SK-N-SH treated with all-trans-retinoic acid at 6 μM for 48 hours (cell line): ENCODE results near the gene RPL32.

Experiments
- ATAC-seq: fragments of 200-7000 bp; cut with Tn5 transposase; 3 replicates; pipeline ENCODE4 v1.9.1; 2020; ENCODE audit warnings: mild to moderate bottlenecking, moderate library complexity
- CSDC2 ChIP-seq: fragments of 250-450 bp; sonication (Bioruptor Pico); IDR thresholded peaks from 2 replicates; pipeline ENCODE4 v1.5.0; 2020; ENCODE audit warnings: mild to moderate bottlenecking, moderate library complexity
- ESRRG ChIP-seq: fragments of 250-450 bp; sonication (Bioruptor Pico); IDR thresholded peaks from 2 replicates; pipeline ENCODE4 v1.6.1; 2021; ENCODE audit warnings: mild to moderate bottlenecking
- GLIS3 ChIP-seq: fragments of 250-450 bp; sonication (Bioruptor Pico); IDR thresholded peaks from 2 replicates; pipeline ENCODE4 v1.5.0; 2020; ENCODE audit warnings: mild to moderate bottlenecking, moderate library complexity
- ISL1 ChIP-seq: fragments of 250-450 bp; sonication (Bioruptor Pico); IDR thresholded peaks from 2 replicates; pipeline ENCODE4 v2.1.2; 2022; ENCODE audit warnings: mild to moderate bottlenecking, moderate library complexity
- OSR1 ChIP-seq: fragments of 250-450 bp; sonication (Bioruptor Pico); IDR thresholded peaks from 2 replicates; pipeline ENCODE4 v1.8.0; 2022; ENCODE audit warnings: moderate library complexity, mild to moderate bottlenecking, inconsistent platforms
- SNAI2 ChIP-seq: fragments of 250-450 bp; sonication (Bioruptor Pico); IDR thresholded peaks from 2 replicates; pipeline ENCODE4 v1.5.0; 2020; ENCODE audit warnings: mild to moderate bottlenecking, moderate library complexity
- TOX ChIP-seq: fragments of 250-450 bp; sonication (Bioruptor Pico); IDR thresholded peaks from 2 replicates; pipeline ENCODE4 v1.8.0; 2021; ENCODE audit warnings: mild to moderate bottlenecking, moderate library complexity, borderline replicate concordance
- ZC3H10 ChIP-seq: fragments of 250-450 bp; sonication (Bioruptor Pico); IDR thresholded peaks from 2 replicates; pipeline ENCODE4 v1.5.1; 2021; ENCODE audit warnings: mild to moderate bottlenecking, moderate library complexity
- ZNF565 ChIP-seq: fragments of 450-650 bp; formaldehyde crosslinking; conservative IDR thresholded peaks from 2 replicates; pipeline ENCODE4 v1.5.0; 2020; ENCODE audit warnings: low read depth, mild to moderate bottlenecking, moderate library complexity
- ZNF8 ChIP-seq: fragments of 450-650 bp; formaldehyde crosslinking; IDR thresholded peaks from 2 replicates; pipeline ENCODE4 v1.5.0; 2020; ENCODE audit warnings: mild to moderate bottlenecking, moderate library complexity
- TF ChIP-seq, protein P1 (sequence below): fragments of 250-450 bp; sonication (Bioruptor Pico); IDR thresholded peaks from 2 replicates; pipeline ENCODE4 v1.8.0; 2021; ENCODE audit warnings: low read depth, mild to moderate bottlenecking, moderate library complexity, borderline replicate concordance
- TF ChIP-seq, protein P2 (sequence below): fragments of 250-450 bp; sonication (Bioruptor Pico); IDR thresholded peaks from 2 replicates; pipeline ENCODE4 v1.8.0; 2020; ENCODE audit warnings: mild to moderate bottlenecking, moderate library complexity, borderline replicate concordance
- TF ChIP-seq, protein P3 (sequence below): fragments of 250-450 bp; sonication (Bioruptor Pico); IDR thresholded peaks from 2 replicates; pipeline ENCODE4 v1.5.1; 2020; ENCODE audit warnings: low read depth, mild to moderate bottlenecking, moderate library complexity
- TF ChIP-seq, protein P4 (sequence below): fragments of 250-450 bp; sonication (Bioruptor Pico); IDR thresholded peaks from 2 replicates; pipeline ENCODE4 v1.5.1; 2021; ENCODE audit warnings: mild to moderate bottlenecking, moderate library complexity
- TF ChIP-seq, protein P5 (sequence below): fragments of 250-450 bp; sonication (Bioruptor Pico); IDR thresholded peaks from 2 replicates; pipeline ENCODE4 v1.5.0; 2020; ENCODE audit warnings: mild to moderate bottlenecking, moderate library complexity

The RPL32 gene

DNA sequence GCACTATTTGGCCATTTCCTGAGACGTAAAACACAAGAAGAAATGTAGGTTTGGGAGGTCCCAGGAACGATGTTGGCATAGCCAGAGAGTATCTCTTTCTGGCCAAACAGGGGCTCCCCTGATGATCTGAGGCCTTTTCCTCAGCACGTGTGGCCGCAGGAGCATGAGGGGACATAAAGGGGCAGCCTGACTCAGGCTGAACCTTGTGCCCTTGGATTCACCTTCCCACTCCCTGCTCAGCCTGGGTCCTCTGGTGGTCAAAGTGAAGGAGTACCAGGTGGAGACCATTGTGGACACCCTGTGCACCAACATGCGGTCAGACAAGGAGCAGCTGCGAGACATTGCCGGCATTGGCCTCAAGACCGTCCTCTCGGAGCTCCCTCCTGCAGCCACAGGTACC, 34.3 kb downstream of the RPL32 start (continued):
- TF ChIP-seq, protein P1, sequence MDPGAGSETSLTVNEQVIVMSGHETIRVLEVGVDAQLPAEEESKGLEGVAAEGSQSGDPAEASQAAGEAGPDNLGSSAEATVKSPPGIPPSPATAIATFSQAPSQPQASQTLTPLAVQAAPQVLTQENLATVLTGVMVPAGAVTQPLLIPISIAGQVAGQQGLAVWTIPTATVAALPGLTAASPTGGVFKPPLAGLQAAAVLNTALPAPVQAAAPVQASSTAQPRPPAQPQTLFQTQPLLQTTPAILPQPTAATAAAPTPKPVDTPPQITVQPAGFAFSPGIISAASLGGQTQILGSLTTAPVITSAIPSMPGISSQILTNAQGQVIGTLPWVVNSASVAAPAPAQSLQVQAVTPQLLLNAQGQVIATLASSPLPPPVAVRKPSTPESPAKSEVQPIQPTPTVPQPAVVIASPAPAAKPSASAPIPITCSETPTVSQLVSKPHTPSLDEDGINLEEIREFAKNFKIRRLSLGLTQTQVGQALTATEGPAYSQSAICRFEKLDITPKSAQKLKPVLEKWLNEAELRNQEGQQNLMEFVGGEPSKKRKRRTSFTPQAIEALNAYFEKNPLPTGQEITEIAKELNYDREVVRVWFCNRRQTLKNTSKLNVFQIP: no peak
- TF ChIP-seq GLIS3 (CRISPR knock-in tag): no peak
- no peak for TF ChIP-seq ZNF8
- no peak for TF ChIP-seq ISL1 (CRISPR knock-in tag)
- TF ChIP-seq, protein P2, sequence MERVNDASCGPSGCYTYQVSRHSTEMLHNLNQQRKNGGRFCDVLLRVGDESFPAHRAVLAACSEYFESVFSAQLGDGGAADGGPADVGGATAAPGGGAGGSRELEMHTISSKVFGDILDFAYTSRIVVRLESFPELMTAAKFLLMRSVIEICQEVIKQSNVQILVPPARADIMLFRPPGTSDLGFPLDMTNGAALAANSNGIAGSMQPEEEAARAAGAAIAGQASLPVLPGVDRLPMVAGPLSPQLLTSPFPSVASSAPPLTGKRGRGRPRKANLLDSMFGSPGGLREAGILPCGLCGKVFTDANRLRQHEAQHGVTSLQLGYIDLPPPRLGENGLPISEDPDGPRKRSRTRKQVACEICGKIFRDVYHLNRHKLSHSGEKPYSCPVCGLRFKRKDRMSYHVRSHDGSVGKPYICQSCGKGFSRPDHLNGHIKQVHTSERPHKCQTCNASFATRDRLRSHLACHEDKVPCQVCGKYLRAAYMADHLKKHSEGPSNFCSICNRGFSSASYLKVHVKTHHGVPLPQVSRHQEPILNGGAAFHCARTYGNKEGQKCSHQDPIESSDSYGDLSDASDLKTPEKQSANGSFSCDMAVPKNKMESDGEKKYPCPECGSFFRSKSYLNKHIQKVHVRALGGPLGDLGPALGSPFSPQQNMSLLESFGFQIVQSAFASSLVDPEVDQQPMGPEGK: no peak
- TF ChIP-seq OSR1 (CRISPR knock-in tag): no peak
- no peak for TF ChIP-seq ZNF565 (CRISPR knock-in tag)
- TF ChIP-seq ESRRG (CRISPR knock-in tag): no peak
- no peak for TF ChIP-seq CSDC2 (CRISPR knock-in tag)
- TF ChIP-seq SNAI2 (CRISPR knock-in tag): no peak
- no peak for TF ChIP-seq ZC3H10 (CRISPR knock-in tag)
- TF ChIP-seq, protein P3, sequence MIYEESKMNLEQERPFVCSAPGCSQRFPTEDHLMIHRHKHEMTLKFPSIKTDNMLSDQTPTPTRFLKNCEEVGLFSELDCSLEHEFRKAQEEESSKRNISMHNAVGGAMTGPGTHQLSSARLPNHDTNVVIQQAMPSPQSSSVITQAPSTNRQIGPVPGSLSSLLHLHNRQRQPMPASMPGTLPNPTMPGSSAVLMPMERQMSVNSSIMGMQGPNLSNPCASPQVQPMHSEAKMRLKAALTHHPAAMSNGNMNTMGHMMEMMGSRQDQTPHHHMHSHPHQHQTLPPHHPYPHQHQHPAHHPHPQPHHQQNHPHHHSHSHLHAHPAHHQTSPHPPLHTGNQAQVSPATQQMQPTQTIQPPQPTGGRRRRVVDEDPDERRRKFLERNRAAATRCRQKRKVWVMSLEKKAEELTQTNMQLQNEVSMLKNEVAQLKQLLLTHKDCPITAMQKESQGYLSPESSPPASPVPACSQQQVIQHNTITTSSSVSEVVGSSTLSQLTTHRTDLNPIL: no peak

DNA sequence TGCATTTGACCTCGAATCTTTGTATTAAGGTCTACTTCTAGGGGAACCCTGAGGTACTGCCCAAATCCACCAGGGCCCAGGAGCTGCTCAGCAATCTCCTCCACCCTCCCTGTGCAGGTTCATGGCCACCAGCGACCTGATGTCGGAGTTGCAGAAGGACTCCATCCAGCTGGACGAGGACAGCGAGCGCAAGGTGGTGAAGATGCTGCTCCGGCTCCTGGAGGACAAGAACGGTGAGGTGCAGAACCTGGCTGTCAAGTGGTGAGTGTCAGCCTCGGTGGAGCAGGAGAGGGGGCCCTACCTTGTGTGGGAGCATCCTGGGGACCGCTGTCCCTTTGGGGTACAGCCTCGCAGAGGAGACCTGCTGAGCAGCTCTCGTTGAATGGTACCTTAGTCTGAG, 38.0 kb downstream of the RPL32 start:
- no peak for ATAC-seq
- TF ChIP-seq OSR1 (CRISPR knock-in tag) (no peak), ZNF8 (no peak), CSDC2 (CRISPR knock-in tag) (no peak), TOX (CRISPR knock-in tag) (no peak)
- TF ChIP-seq, protein P4, sequence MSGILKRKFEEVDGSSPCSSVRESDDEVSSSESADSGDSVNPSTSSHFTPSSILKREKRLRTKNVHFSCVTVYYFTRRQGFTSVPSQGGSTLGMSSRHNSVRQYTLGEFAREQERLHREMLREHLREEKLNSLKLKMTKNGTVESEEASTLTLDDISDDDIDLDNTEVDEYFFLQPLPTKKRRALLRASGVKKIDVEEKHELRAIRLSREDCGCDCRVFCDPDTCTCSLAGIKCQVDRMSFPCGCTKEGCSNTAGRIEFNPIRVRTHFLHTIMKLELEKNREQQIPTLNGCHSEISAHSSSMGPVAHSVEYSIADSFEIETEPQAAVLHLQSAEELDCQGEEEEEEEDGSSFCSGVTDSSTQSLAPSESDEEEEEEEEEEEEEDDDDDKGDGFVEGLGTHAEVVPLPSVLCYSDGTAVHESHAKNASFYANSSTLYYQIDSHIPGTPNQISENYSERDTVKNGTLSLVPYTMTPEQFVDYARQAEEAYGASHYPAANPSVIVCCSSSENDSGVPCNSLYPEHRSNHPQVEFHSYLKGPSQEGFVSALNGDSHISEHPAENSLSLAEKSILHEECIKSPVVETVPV: no peak
- TF ChIP-seq, protein P5, sequence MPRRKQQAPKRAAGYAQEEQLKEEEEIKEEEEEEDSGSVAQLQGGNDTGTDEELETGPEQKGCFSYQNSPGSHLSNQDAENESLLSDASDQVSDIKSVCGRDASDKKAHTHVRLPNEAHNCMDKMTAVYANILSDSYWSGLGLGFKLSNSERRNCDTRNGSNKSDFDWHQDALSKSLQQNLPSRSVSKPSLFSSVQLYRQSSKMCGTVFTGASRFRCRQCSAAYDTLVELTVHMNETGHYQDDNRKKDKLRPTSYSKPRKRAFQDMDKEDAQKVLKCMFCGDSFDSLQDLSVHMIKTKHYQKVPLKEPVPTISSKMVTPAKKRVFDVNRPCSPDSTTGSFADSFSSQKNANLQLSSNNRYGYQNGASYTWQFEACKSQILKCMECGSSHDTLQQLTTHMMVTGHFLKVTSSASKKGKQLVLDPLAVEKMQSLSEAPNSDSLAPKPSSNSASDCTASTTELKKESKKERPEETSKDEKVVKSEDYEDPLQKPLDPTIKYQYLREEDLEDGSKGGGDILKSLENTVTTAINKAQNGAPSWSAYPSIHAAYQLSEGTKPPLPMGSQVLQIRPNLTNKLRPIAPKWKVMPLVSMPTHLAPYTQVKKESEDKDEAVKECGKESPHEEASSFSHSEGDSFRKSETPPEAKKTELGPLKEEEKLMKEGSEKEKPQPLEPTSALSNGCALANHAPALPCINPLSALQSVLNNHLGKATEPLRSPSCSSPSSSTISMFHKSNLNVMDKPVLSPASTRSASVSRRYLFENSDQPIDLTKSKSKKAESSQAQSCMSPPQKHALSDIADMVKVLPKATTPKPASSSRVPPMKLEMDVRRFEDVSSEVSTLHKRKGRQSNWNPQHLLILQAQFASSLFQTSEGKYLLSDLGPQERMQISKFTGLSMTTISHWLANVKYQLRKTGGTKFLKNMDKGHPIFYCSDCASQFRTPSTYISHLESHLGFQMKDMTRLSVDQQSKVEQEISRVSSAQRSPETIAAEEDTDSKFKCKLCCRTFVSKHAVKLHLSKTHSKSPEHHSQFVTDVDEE: no peak
- TF ChIP-seq, protein P1: no peak
- TF ChIP-seq, protein P3: no peak
- TF ChIP-seq, protein P2: no peak
